Large intestine (tissue), 12 donors: ENCODE data around the gene QRFPR. TPM values are rescaled to one million over a fixed set of nuclear protein-coding genes. Genes with fewer than 3 reads are reported as not detected.
A peak's percentile ranks its signal among the peaks of the same experiment; 100 is the strongest.
"Not testable (repeated sequence)": the region's sequence is repeated elsewhere in the genome, so short reads cannot be mapped to it uniquely, and the experiment has no call there.

Experiments
- DNase-seq, 2 donors: peaks; one replicate each; pipeline versions ENCODE4 v3.0.0 to v3.0.0-alpha.2; 2013
- H3K27ac ChIP-seq: one replicate; pipeline ENCODE4 v1.5.1; 2013; ENCODE audit warnings: low read length
- H3K27me3 ChIP-seq: 2 replicates; pipeline ENCODE4 v1.6.1; 2013; ENCODE audit warnings: low read length; ENCODE audit not compliant: control insufficient read depth, insufficient read depth
- H3K36me3 ChIP-seq: 2 replicates; pipeline ENCODE4 v1.6.1; 2013; ENCODE audit warnings: low read length; ENCODE audit not compliant: control insufficient read depth, insufficient read depth
- H3K4me1 ChIP-seq: one replicate; pipeline ENCODE4 v1.6.1; 2013; ENCODE audit warnings: low read length; ENCODE audit not compliant: control insufficient read depth, insufficient read depth
- H3K4me3 ChIP-seq: one replicate; pipeline ENCODE4 v1.5.1; 2013; ENCODE audit warnings: low read length
- H3K9me3 ChIP-seq: one replicate; pipeline ENCODE4 v1.6.1; 2013; ENCODE audit warnings: mild to moderate bottlenecking, low read depth, low read length, moderate library complexity; ENCODE audit not compliant: control insufficient read depth
- WGBS: methylation state at CpG from one replicate; pipeline ENCODE4 v1.1.5; 2013; ENCODE audit warnings: low lambda C conversion rate; ENCODE audit not compliant: insufficient coverage; 5-methylcytosine and 5-hydroxymethylcytosine counted together
- long read RNA-seq, 11 donors: transcript quantifications; one replicate each; lab custom pipeline, GENCODE V29; 2026
- polyA plus RNA-seq: library from polyadenylated mRNA; unstranded; fragments of 120-200 nt; gene quantifications from one replicate; pipeline ENCODE4 v1.2.1, GENCODE V29; 2013

The QRFPR gene
- 0.97 TPM for polyA plus RNA-seq
- long read RNA-seq, donor 1 = 0 reads
- long read RNA-seq, donor 2, partial matches to known transcripts = 0 of 1 reads
- long read RNA-seq, donor 2, other reads (novel, unspliced or antisense) = 0 of 1 reads
- long read RNA-seq, donor 3, partial matches to known transcripts = 0 of 1 reads
- long read RNA-seq, donor 3, other reads (novel, unspliced or antisense) = 0 of 1 reads
- long read RNA-seq, donor 4 = 0 reads
- long read RNA-seq, donor 5, partial matches to known transcripts = 0 of 1 reads
- long read RNA-seq, donor 5, other reads (novel, unspliced or antisense) = 0 of 1 reads
- long read RNA-seq, donor 6 = 0 reads
- long read RNA-seq, donor 7 = 0 reads
- long read RNA-seq, donor 8 = 0 reads
- long read RNA-seq, donor 9 = 0 reads
- long read RNA-seq, donor 10 = 0 reads
- long read RNA-seq, donor 11 = 0 reads

- no peaks in the 10 kb centered on the region for H3K36me3 ChIP-seq
- no peaks in the 10 kb centered on the region for H3K4me1 ChIP-seq
- 92% methylated on average over 2 of the region's 35 CpGs for WGBS
- peaks cover 11% of the 10 kb centered on the region for H3K9me3 ChIP-seq
- H3K4me3 ChIP-seq = peak within 1 kb of the TSS; percentile 35
- H3K27ac ChIP-seq = no peak within 1 kb of the TSS
- DNase-seq = peak in 1 of 2 donors; percentile 4
- H3K27me3 ChIP-seq = peaks cover 39% of the 10 kb centered on the region
Observed at GRCh38 chr4:121380776-121381462, at the start of gene QRFPR. TSS of gene QRFPR (minus strand) at chr4:121381018. CDS start at chr4:121380647, 371 bp downstream.

- no peak for DNase-seq
- no peaks in the 10 kb centered on the region for H3K27me3 ChIP-seq
- H3K9me3 ChIP-seq = no peaks in the 10 kb centered on the region
- H3K27ac ChIP-seq = no peak overlapping the region
- no peaks in the 10 kb centered on the region for H3K36me3 ChIP-seq
- H3K4me3 ChIP-seq = no peak overlapping the region
- H3K4me1 ChIP-seq = no peaks in the 10 kb centered on the region
- WGBS = 33% methylated on average over 1 of the region's 2 CpGs
Observed at GRCh38 chr4:121428721-121429120, 47.9 kb upstream of the QRFPR start.

- WGBS = 64% methylated on average over 2 of the region's 4 CpGs
Observed at GRCh38 chr4:121421594-121421993, 40.8 kb upstream of the QRFPR start.

GRCh38 chr4:121411151-121411744 is 30.4 kb upstream of the QRFPR start:
- H3K4me3 ChIP-seq = no peak overlapping the region
- no peaks in the 10 kb centered on the region for H3K36me3 ChIP-seq
- H3K27ac ChIP-seq = no peak overlapping the region
- no peak for DNase-seq
- H3K27me3 ChIP-seq = no peaks in the 10 kb centered on the region
- H3K9me3 ChIP-seq = no peaks in the 10 kb centered on the region
- no CpG with 5 or more reads among the region's 2 CpGs for WGBS
- H3K4me1 ChIP-seq = no peaks in the 10 kb centered on the region

More at GRCh38 chr4:121421594-121421993, 40.8 kb upstream of the QRFPR start:
- H3K4me3 ChIP-seq = no peak overlapping the region
- no peak for DNase-seq
- no peaks in the 10 kb centered on the region for H3K9me3 ChIP-seq
- H3K4me1 ChIP-seq = no peaks in the 10 kb centered on the region
- H3K27ac ChIP-seq = no peak overlapping the region
- H3K27me3 ChIP-seq = no peaks in the 10 kb centered on the region
- no peaks in the 10 kb centered on the region for H3K36me3 ChIP-seq

- not testable (repeated sequence) for H3K27ac ChIP-seq
- 63% methylated on average over 1 of the region's 2 CpGs for WGBS
Observed at GRCh38 chr4:121408567-121408966, 27.7 kb upstream of the QRFPR start.

GRCh38 chr4:121400632-121401031 is 19.8 kb upstream of the QRFPR start:
- Histone ChIP-seq H3K27ac (no peak overlapping the region), H3K36me3 (no peaks in the 10 kb centered on the region), H3K9me3 (no peaks in the 10 kb centered on the region), H3K27me3 (no peaks in the 10 kb centered on the region), H3K4me1 (no peaks in the 10 kb centered on the region), H3K4me3 (no peak overlapping the region)
- no peak for DNase-seq
- WGBS = 100% methylated on average over 3 of the region's 4 CpGs

More at GRCh38 chr4:121408567-121408966, 27.7 kb upstream of the QRFPR start:
- H3K9me3 ChIP-seq, DNase-seq, H3K4me3 ChIP-seq, H3K4me1 ChIP-seq, H3K27me3 ChIP-seq, H3K36me3 ChIP-seq: not testable (repeated sequence)

GRCh38 chr4:121397941-121398601 is 17.3 kb upstream of the QRFPR start:
- no CpG with 5 or more reads among the region's 1 CpG for WGBS
- H3K27me3 ChIP-seq = no peaks in the 10 kb centered on the region
- no peaks in the 10 kb centered on the region for H3K9me3 ChIP-seq
- peak in 1 of 2 donors; percentile 9 for DNase-seq
- no peaks in the 10 kb centered on the region for H3K4me1 ChIP-seq
- H3K27ac ChIP-seq = no peak overlapping the region
- H3K36me3 ChIP-seq = no peaks in the 10 kb centered on the region
- no peak overlapping the region for H3K4me3 ChIP-seq

- 60% methylated on average over 1 of the region's 3 CpGs for WGBS
- H3K4me1 ChIP-seq = no peaks in the 10 kb centered on the region
- H3K4me3 ChIP-seq = no peak overlapping the region
- H3K9me3 ChIP-seq = no peaks in the 10 kb centered on the region
- no peak overlapping the region for H3K27ac ChIP-seq
- no peaks in the 10 kb centered on the region for H3K36me3 ChIP-seq
- no peak for DNase-seq
- H3K27me3 ChIP-seq = no peaks in the 10 kb centered on the region
Observed at GRCh38 chr4:121397434-121397833, 16.6 kb upstream of the QRFPR start.

GRCh38 chr4:121392426-121393086 is 11.7 kb upstream of the QRFPR start:
- no peak overlapping the region for H3K4me3 ChIP-seq
- H3K4me1 ChIP-seq = no peaks in the 10 kb centered on the region
- DNase-seq = no peak
- no peaks in the 10 kb centered on the region for H3K9me3 ChIP-seq
- no peaks in the 10 kb centered on the region for H3K36me3 ChIP-seq
- H3K27ac ChIP-seq = no peak overlapping the region
- H3K27me3 ChIP-seq = no peaks in the 10 kb centered on the region
- WGBS = 80% methylated on average over 2 of the region's 5 CpGs

GRCh38 chr4:121390335-121390734 is 9.5 kb upstream of the QRFPR start:
- Histone ChIP-seq H3K9me3 (no peaks in the 10 kb centered on the region), H3K27me3 (no peaks in the 10 kb centered on the region), H3K4me3 (no peak overlapping the region), H3K36me3 (no peaks in the 10 kb centered on the region), H3K4me1 (no peaks in the 10 kb centered on the region), H3K27ac (no peak overlapping the region)
- no peak for DNase-seq
- WGBS = 40% methylated on average over 1 of the region's 2 CpGs
